Ovary (tissue), 9 donors: Measurements from ENCODE around the gene ROBO4. TPM values are rescaled to one million over a fixed set of nuclear protein-coding genes. Genes with fewer than 3 reads are reported as not detected.

ENCODE experiments used
- DNase-seq, 5 donors: peaks; one replicate each; pipeline ENCODE4 v3.0.0-alpha.2; 2019 to 2020
- H3K27ac ChIP-seq, 2 donors: fragments of 200-600 bp; one replicate each; pipeline versions ENCODE4 v1.5.1 to v1.8.0; 2019 to 2022
- H3K27me3 ChIP-seq: fragments of 200-600 bp; one replicate; pipeline ENCODE4 v1.8.0; 2022
- H3K36me3 ChIP-seq: fragments of 200-600 bp; sonication (generic); one replicate; pipeline ENCODE4 v1.5.1; 2019
- H3K4me1 ChIP-seq: one replicate; pipeline ENCODE4 v1.8.1; 2013; ENCODE audit warnings: mild to moderate bottlenecking, moderate library complexity; ENCODE audit not compliant: insufficient read depth
- H3K4me3 ChIP-seq: fragments of 200-600 bp; sonication (generic); one replicate; pipeline ENCODE4 v1.5.1; 2017
- H3K9me3 ChIP-seq, 2 donors: fragments of 200-600 bp in 1 of 2; sonication (generic) in 1 of 2; one replicate each; pipeline versions ENCODE4 v1.5.1 to v1.8.1; 2013 to 2019; ENCODE audit warnings: mild to moderate bottlenecking in 1 of 2, moderate library complexity in 1 of 2
- CTCF ChIP-seq, 3 donors: fragments of 450-650 bp in 2 of 3; fragments of 200-600 bp in 1 of 3; IDR thresholded peaks; one replicate each; pipeline versions ENCODE4 v1.5.1 to v1.8.0; 2016 to 2022; ENCODE audit warnings: antibody characterized with exemption in 3 of 3, mild to moderate bottlenecking in 1 of 3
- EP300 ChIP-seq: sonication (generic); formaldehyde crosslinking; IDR thresholded peaks from one replicate; pipeline ENCODE4 v1.6.1; 2017; ENCODE audit warnings: antibody characterized with exemption
- POLR2A ChIP-seq: fragments of 450-650 bp; IDR thresholded peaks from one replicate; pipeline ENCODE4 v1.6.1; 2017; ENCODE audit warnings: antibody characterized with exemption, mild to moderate bottlenecking, moderate library complexity
- WGBS, 3 donors: extraction: QIAGEN DNeasy Blood & Tissue Kit in 1 of 3; methylation state at CpG; one replicate each; pipeline versions ENCODE4 v1.1.5 to v1.1.7; 2013 to 2017; 5-methylcytosine and 5-hydroxymethylcytosine counted together
- intact Hi-C, 4 donors: fragments of 100-400 bp; cut with DNase I; formaldehyde crosslinking; loops; one replicate each; pipeline versions ENCODE4 v1.11.0 to v1.15.1; 2022 to 2023
- polyA plus RNA-seq, 2 donors: library from polyadenylated mRNA; stranded (reverse); fragments of 200-250 nt in 1 of 2; fragments of 350-450 nt in 1 of 2; fragmentation: Illumina TruSeq in 1 of 2; extraction: RNeasy Lipid Tissue Mini Kit (QIAGEN cat#74804) in 1 of 2; gene quantifications; one replicate each; pipeline ENCODE4 v1.2.3, GENCODE V29; 2013 to 2014
- total RNA-seq, 7 donors: library from RNA; depleted of rRNA in 2 of 7; stranded (reverse); fragments of >200 nt in 2 of 7; fragmentation: NEBNext Ultra II Directional in 3 of 7; extraction: Animal tissue kit (Norgen Biotek cat#: 25700) in 3 of 7; gene quantifications; one replicate each; pipeline versions ENCODE4 v1.1.0 to v1.2.4, GENCODE V29; 2016 to 2023
- donor health status: DM: no; HTN: no; CAD: no; lungs with moderate emphysema.
- donor health status: DM: no; HTN: no; CAD: no.
- donor health status: Bipolar disorder and iron deficiency.
- donor health status: DM: yes; HTN: yes; CAD: no.
- donor health status: DM: no; HTN: no; CAD: no.
- donor health status: DM: yes; HTN: yes; CAD: no.

Gene ROBO4
- total and polyA plus RNA-seq, 9 donors: 5.9 to 22.0 (median 10.0) TPM

- H3K4me3 ChIP-seq: no peak overlapping the region
- peaks cover 13% of the 10 kb centered on the region for H3K27me3 ChIP-seq
- intact Hi-C loops: loop anchor here in 3 of 4 donors (5.0 to 10.0 kb wide), 3 partner anchors 77 to 185 kb away; partner anchors contain the start of gene ESAM (in 1 of the 3)
- WGBS, 3 donors: 56 to 78% (median 68%) methylated on average over 2 of the region's 2 CpGs
- H3K27ac ChIP-seq: no peak overlapping the region
- H3K36me3 ChIP-seq: no peaks in the 10 kb centered on the region
- peaks cover 5% of the 10 kb centered on the region for H3K4me1 ChIP-seq
- no peak for TF ChIP-seq EP300
- TF ChIP-seq CTCF (IDR thresholded peaks at IDR 0.05): no peak
- no peak for TF ChIP-seq POLR2A
- no peaks in the 10 kb centered on the region for H3K9me3 ChIP-seq
- DNase-seq: no peak
These were observed 55.8 kb downstream of the ROBO4 start for GRCh38 chr11:124841840-124842239.

GRCh38 chr11:124841201-124841600, 56.5 kb downstream of the ROBO4 start:
- TF ChIP-seq CTCF (IDR thresholded peaks at IDR 0.05): no peak
- TF ChIP-seq EP300: no peak
- no peak for TF ChIP-seq POLR2A
- peaks cover 13% of the 10 kb centered on the region for H3K27me3 ChIP-seq
- intact Hi-C loops: loop anchor here in 3 of 4 donors (5.0 to 10.0 kb wide), 3 partner anchors 76 to 184 kb away; partner anchors contain the start of gene ESAM (in 1 of the 3)

GRCh38 chr11:124840666-124841065, 57.0 kb downstream of the ROBO4 start:
- DNase-seq: no peak
- no peak overlapping the region for H3K27ac ChIP-seq
- peaks cover 10% of the 10 kb centered on the region for H3K27me3 ChIP-seq
- H3K4me3 ChIP-seq: no peak overlapping the region
- H3K4me1 ChIP-seq: peaks cover 6% of the 10 kb centered on the region
- 79 to 86% (median 80%) methylated on average over 1 of the region's 1 CpG for WGBS, 3 donors
- H3K9me3 ChIP-seq: no peaks in the 10 kb centered on the region
- TF ChIP-seq CTCF (IDR thresholded peaks at IDR 0.05) (no peak), EP300 (no peak), POLR2A (no peak)
- intact Hi-C loops: loop anchor here in 3 of 4 donors (5.0 to 10.0 kb wide), 3 partner anchors 76 to 183 kb away; partner anchors contain the start of gene ESAM (in 1 of the 3)
- no peaks in the 10 kb centered on the region for H3K36me3 ChIP-seq

More at GRCh38 chr11:124841201-124841600, 56.5 kb downstream of the ROBO4 start:
- no peak overlapping the region for H3K27ac ChIP-seq
- DNase-seq: no peak
- H3K4me1 ChIP-seq: peaks cover 6% of the 10 kb centered on the region
- H3K36me3 ChIP-seq: no peaks in the 10 kb centered on the region
- no peaks in the 10 kb centered on the region for H3K9me3 ChIP-seq
- WGBS, 3 donors: 63 to 64% (median 63%) methylated on average over 3 of the region's 3 CpGs
- H3K4me3 ChIP-seq: no peak overlapping the region

GRCh38 chr11:124839972-124840621, 57.6 kb downstream of the ROBO4 start:
- DNase-seq: no peak
- Histone ChIP-seq H3K4me3 (no peak overlapping the region), H3K36me3 (no peaks in the 10 kb centered on the region), H3K9me3 (no peaks in the 10 kb centered on the region), H3K27me3 (peaks cover 9% of the 10 kb centered on the region), H3K4me1 (peaks cover 6% of the 10 kb centered on the region), H3K27ac (no peak overlapping the region)
- TF ChIP-seq CTCF (IDR thresholded peaks at IDR 0.05) (no peak), POLR2A (no peak), EP300 (no peak)
- WGBS, 3 donors: 19 to 24% (median 21%) methylated on average over 20 of the region's 20 CpGs
- intact Hi-C loops: loop anchor here in 3 of 4 donors (5.0 to 10.0 kb wide), 5 partner anchors 75 to 183 kb away; partner anchors contain the start of genes ESAM (in 2 of the 3), SIAE (in 1 of the 3) and SPA17 (in 1 of the 3)
